Right lobe of liver (tissue), 6 donors: ENCODE results near the gene GALNT5. TPM values are rescaled to one million over a fixed set of nuclear protein-coding genes. Genes with fewer than 3 reads are reported as not detected.
"Not testable (repeated sequence)": the region's sequence is repeated elsewhere in the genome, so short reads cannot be mapped to it uniquely, and the experiment has no call there.

Experiments used
- ATAC-seq, 4 donors: fragments of 200-7000 bp; cut with Tn5 transposase; one replicate each; pipeline ENCODE4 v1.9.1; 2020; ENCODE audit warnings: mild to moderate bottlenecking in 4 of 4, moderate library complexity in 4 of 4
- DNase-seq, 3 donors: peaks; one replicate each; pipeline ENCODE4 v3.0.0-alpha.2; 2020
- H3K27ac ChIP-seq, 3 donors: fragments of 200-600 bp; one replicate each; pipeline ENCODE4 v1.8.0; 2022
- H3K27me3 ChIP-seq, 2 donors: fragments of 200-600 bp; one replicate each; pipeline ENCODE4 v1.8.0; 2022
- H3K36me3 ChIP-seq, 4 donors: fragments of 200-600 bp; sonication (generic) in 1 of 4; one replicate each; pipeline versions ENCODE4 v1.5.1 to v1.8.0; 2017 to 2022; ENCODE audit warnings: control low read depth in 1 of 4
- H3K4me1 ChIP-seq, 4 donors: fragments of 200-600 bp; sonication (generic) in 1 of 4; one replicate each; pipeline versions ENCODE4 v1.5.1 to v1.8.0; 2017 to 2022; ENCODE audit warnings: control low read depth in 1 of 4
- H3K4me3 ChIP-seq, 3 donors: fragments of 200-600 bp; one replicate each; pipeline ENCODE4 v1.8.0; 2022
- H3K9me3 ChIP-seq, 4 donors: fragments of 200-600 bp; sonication (generic) in 1 of 4; one replicate each; pipeline versions ENCODE4 v1.5.1 to v1.8.0; 2017 to 2022; ENCODE audit warnings: control low read depth in 1 of 4
- POLR2A ChIP-seq: fragments of 450-650 bp; IDR thresholded peaks from one replicate; pipeline ENCODE4 v1.6.1; 2017; ENCODE audit warnings: antibody characterized with exemption, mild to moderate bottlenecking
- WGBS: methylation state at CpG from one replicate; pipeline ENCODE4 v1.1.6; 2018; ENCODE audit warnings: low coverage, low lambda C conversion rate; ENCODE audit not compliant: insufficient coverage; ENCODE audit errors: missing lambda C conversion rate; 5-methylcytosine and 5-hydroxymethylcytosine counted together
- intact Hi-C, 2 donors: fragments of 100-400 bp; cut with DNase I; formaldehyde crosslinking; loops; one replicate each; pipeline versions ENCODE4 v1.11.2 to v1.14.1; 2022
- total RNA-seq, 6 experiments: library from RNA; depleted of rRNA in 2 of 6; stranded (reverse); fragments of >200 nt in 2 of 6; fragmentation: NEBNext Ultra II Directional in 3 of 6; extraction: Animal tissue kit (Norgen Biotek cat#: 25700) in 3 of 6; gene quantifications; one replicate each; pipeline versions ENCODE4 v1.1.0 to v1.2.4, GENCODE V29; 2016 to 2023
- TF ChIP-seq, protein P1 (sequence below), 4 donors: fragments of 200-600 bp in 3 of 4; fragments of 450-650 bp in 1 of 4; IDR thresholded peaks; one replicate each; pipeline versions ENCODE4 v1.5.1 to v1.8.0; 2016 to 2022; ENCODE audit warnings: antibody characterized with exemption in 4 of 4, mild to moderate bottlenecking in 2 of 4
- donor health status: DM: no; HTN: yes; CAD: no.
- donor health status: DM: no; HTN: no; CAD: no.
- donor health status: DM: no; HTN: no; CAD: no.
- donor health status: DM: no; HTN: yes; CAD: no.
- donor health status: DM: no; HTN: yes; CAD: no.

GALNT5 gene
- total RNA-seq, 6 experiments from 2014 or later = 0.07 TPM; not detected in 5

DNA sequence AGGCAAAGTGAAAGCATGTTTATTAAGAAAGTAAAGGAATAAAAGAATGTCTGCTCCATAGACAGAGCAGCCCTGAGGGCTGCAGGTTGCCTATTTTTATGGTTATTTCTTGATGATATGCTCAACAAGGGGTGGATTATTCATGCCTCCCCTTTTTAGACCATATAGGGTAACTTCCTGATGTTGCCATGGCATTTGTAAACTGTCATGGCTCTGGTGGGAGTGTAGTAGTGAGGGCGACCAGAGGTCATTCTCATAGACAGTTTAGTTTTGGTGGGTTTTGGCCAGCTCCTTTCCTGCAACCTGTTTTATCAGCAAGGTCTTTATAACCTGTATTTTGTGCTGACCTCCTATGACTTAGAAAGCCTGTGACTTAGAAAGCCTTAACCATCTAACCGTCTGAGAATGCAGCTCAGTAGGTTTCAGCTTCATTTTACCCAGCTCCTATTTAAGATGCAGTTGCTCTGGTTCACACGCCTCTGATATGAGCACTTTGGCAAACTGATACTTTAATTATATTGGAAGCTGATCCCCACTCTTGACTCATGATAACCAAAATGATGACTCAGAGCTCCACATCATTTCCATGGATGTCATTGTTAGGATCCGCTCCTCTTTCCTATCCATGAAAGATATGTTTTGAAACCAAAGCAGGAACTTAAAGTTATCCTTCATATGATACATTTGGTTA lies 82.6 kb downstream of the GALNT5 start:
- intact Hi-C loops = no loop called here
- WGBS = 85% methylated on average over 4 of the region's 4 CpGs
- no peaks in the 10 kb centered on the region for H3K27me3 ChIP-seq
- ATAC-seq = no peak
- DNase-seq = no peak
- H3K4me1 ChIP-seq = no peaks in the 10 kb centered on the region
- no peak overlapping the region for H3K4me3 ChIP-seq
- TF ChIP-seq, protein P1, sequence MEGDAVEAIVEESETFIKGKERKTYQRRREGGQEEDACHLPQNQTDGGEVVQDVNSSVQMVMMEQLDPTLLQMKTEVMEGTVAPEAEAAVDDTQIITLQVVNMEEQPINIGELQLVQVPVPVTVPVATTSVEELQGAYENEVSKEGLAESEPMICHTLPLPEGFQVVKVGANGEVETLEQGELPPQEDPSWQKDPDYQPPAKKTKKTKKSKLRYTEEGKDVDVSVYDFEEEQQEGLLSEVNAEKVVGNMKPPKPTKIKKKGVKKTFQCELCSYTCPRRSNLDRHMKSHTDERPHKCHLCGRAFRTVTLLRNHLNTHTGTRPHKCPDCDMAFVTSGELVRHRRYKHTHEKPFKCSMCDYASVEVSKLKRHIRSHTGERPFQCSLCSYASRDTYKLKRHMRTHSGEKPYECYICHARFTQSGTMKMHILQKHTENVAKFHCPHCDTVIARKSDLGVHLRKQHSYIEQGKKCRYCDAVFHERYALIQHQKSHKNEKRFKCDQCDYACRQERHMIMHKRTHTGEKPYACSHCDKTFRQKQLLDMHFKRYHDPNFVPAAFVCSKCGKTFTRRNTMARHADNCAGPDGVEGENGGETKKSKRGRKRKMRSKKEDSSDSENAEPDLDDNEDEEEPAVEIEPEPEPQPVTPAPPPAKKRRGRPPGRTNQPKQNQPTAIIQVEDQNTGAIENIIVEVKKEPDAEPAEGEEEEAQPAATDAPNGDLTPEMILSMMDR (IDR thresholded peaks at IDR 0.05) = no peak
- no peak for TF ChIP-seq POLR2A
- H3K27ac ChIP-seq = no peak overlapping the region
- H3K36me3 ChIP-seq = no peaks in the 10 kb centered on the region
- H3K9me3 ChIP-seq = no peaks in the 10 kb centered on the region

DNA sequence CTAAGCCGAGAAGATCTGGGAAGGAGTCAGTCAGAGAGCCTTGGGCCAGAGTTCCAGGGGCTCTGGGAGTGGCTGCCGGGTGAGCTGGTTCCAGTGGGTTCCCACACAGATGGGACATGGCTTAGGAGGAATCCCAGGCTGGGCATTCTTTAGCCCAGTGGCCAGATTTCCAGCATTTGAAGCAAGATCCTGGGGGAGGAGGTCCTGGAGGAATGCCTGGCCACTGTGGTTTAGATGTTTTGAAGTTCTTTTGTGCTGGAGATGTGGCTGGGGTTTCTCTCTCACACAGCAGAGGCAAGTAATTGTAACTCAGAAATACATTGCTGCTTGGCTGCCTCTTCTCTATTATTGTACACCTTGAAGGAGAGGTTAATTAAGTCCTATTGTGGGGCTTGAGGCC lies 83.9 kb downstream of the GALNT5 start:
- ATAC-seq, DNase-seq, H3K27ac ChIP-seq, intact Hi-C loops, H3K4me1 ChIP-seq, H3K27me3 ChIP-seq, H3K9me3 ChIP-seq, H3K36me3 ChIP-seq, H3K4me3 ChIP-seq: not testable (repeated sequence)
- no CpG with 5 or more reads among the region's 2 CpGs for WGBS

DNA sequence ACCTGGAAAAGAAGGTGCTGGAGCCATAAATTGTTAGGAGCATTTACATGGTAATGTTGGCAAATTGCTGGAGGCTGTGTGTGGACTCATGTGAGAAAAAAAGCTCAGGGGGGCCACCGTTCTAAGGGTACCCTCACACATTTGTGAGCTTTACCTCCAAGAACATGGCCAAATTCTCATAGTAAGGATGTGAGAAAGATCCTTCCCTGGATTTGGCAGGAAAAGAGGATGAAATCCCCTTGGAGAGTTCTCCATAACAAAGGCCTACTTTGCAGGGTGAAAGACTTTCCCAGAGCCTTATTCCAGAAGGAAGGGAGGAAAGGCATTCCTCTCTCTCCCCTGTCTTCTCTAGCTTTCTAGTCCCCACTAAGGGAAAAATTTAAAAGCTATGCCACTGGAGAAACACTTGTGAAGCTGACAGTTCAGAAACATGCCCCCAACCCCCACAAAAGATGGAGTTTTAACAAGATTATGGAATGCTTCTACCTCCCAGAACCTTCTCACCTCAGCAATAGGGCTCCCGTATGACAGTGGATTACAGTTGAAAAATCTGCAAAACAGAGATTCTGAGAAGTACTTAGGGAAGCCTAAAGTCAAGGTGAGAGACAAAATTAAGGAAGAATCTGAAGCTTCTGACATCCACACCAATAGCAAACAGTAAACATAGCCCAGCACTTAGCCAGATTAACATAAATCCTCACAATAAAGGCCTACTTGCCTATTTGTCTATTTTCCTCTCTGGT lies 88.3 kb downstream of the GALNT5 start:
- Histone ChIP-seq H3K4me3 (no peak overlapping the region), H3K27me3 (no peaks in the 10 kb centered on the region), H3K4me1 (no peaks in the 10 kb centered on the region), H3K27ac (no peak overlapping the region), H3K9me3 (no peaks in the 10 kb centered on the region), H3K36me3 (no peaks in the 10 kb centered on the region)
- DNase-seq (no peak), ATAC-seq (no peak)
- WGBS = 94% methylated on average over 2 of the region's 2 CpGs
- intact Hi-C loops = no loop called here
- TF ChIP-seq POLR2A = no peak
- TF ChIP-seq, protein P1 (IDR thresholded peaks at IDR 0.05) = no peak

DNA sequence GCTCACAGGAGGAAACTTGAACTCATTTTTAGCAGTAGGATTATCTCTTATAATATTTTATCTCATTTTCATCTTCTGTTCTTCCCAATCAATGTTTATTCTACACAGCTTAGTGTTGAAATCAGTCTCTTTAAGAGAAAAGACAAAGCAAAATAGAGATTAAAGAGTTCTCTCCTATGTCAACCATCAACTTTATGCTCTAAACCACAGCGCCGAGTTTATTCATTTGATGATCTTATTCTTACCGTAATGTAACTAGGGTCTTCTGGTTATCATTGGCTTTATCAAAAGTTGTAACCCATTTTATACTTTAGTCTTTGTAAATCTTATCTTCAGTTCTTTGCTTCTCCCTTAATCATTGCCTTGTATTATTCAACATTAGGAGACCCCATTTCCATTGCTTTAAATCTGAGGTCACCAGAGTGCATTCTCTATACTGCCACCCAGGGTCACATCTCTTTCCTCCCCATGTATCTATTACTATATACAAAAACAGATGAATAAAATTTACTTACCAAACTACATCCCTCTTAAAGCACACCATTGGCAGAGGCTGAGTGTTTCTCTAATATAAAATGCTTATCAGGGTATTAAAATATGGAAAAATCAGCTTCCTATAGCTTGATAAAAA lies 90.9 kb downstream of the GALNT5 start:
- Histone ChIP-seq H3K4me1 (no peaks in the 10 kb centered on the region), H3K27ac (no peak overlapping the region), H3K9me3 (no peaks in the 10 kb centered on the region), H3K4me3 (no peak overlapping the region), H3K27me3 (no peaks in the 10 kb centered on the region), H3K36me3 (no peaks in the 10 kb centered on the region)
- TF ChIP-seq, protein P1 (IDR thresholded peaks at IDR 0.05) = no peak
- TF ChIP-seq POLR2A = no peak
- 87% methylated on average over 3 of the region's 3 CpGs for WGBS
- ATAC-seq (no peak), DNase-seq (no peak)
- intact Hi-C loops = no loop called here

DNA sequence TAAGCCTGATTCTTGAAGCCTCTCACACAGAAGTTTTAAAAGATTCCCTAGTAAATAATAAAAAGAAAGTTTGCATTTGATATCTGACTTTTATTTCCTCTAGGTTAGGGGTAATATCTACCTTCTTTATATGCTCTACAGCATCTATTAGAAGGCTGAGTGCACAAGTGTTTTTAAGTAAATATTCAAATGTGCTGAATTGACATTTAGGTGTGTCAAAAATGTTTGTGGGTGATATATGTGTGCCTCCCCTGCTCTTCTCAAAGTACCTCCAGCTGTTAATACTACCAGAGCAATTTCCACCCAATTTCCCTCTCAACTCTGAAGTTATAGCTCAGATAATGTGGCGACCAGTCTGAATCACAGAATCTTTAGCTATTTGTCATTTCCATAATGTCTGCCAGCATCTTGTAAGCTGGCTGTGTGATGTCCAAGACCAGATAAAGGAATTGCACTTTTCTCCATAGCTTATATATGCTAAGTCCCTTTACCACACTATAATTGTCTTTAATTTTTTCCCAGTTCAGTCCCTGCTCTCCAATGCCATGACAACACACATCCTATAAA lies 92.5 kb downstream of the GALNT5 start:
- intact Hi-C loops = no loop called here
- Histone ChIP-seq H3K36me3 (no peaks in the 10 kb centered on the region), H3K27ac (no peak overlapping the region), H3K4me3 (no peak overlapping the region), H3K9me3 (no peaks in the 10 kb centered on the region), H3K4me1 (no peaks in the 10 kb centered on the region), H3K27me3 (no peaks in the 10 kb centered on the region)
- TF ChIP-seq POLR2A = no peak
- TF ChIP-seq, protein P1 (IDR thresholded peaks at IDR 0.05) = no peak
- ATAC-seq = no peak
- DNase-seq = no peak
- no CpG with 5 or more reads among the region's 1 CpG for WGBS
